Breast epithelium (tissue), 3 donors: ENCODE measurements around the gene PCNX2.

ENCODE experiments used
- CTCF ChIP-seq, 3 donors: fragments of 450-650 bp; IDR thresholded peaks; one replicate each; pipeline ENCODE4 v1.5.1; 2016 to 2017; ENCODE audit warnings: antibody characterized with exemption in 3 of 3, mild to moderate bottlenecking in 3 of 3, moderate library complexity in 3 of 3
- POLR2A ChIP-seq: fragments of 450-650 bp; IDR thresholded peaks from one replicate; pipeline ENCODE4 v1.6.1; 2016; ENCODE audit warnings: antibody characterized with exemption, mild to moderate bottlenecking, moderate library complexity
- POLR2AphosphoS5 ChIP-seq, 3 donors: sonication (generic); formaldehyde crosslinking; IDR thresholded peaks; one replicate each; pipeline ENCODE4 v1.6.1; 2017; ENCODE audit warnings: antibody characterized with exemption in 3 of 3

- TF ChIP-seq CTCF (IDR thresholded peaks at IDR 0.05) (no peak), POLR2AphosphoS5 (IDR thresholded peaks at IDR 0.05) (peak in 1 of 3 donors; percentile 20), POLR2A (no peak)
Observed at GRCh38 chr1:233242827-233243483, 52.6 kb downstream of the PCNX2 start.
